HS-5 (cell line): Measurements from ENCODE around the gene GTSE1.

Experiments used
- DNase-seq: peaks from one replicate; pipeline ENCODE4 v3.0.0-alpha.2; 2012; ENCODE audit warnings: low read depth

Gene GTSE1

DNA sequence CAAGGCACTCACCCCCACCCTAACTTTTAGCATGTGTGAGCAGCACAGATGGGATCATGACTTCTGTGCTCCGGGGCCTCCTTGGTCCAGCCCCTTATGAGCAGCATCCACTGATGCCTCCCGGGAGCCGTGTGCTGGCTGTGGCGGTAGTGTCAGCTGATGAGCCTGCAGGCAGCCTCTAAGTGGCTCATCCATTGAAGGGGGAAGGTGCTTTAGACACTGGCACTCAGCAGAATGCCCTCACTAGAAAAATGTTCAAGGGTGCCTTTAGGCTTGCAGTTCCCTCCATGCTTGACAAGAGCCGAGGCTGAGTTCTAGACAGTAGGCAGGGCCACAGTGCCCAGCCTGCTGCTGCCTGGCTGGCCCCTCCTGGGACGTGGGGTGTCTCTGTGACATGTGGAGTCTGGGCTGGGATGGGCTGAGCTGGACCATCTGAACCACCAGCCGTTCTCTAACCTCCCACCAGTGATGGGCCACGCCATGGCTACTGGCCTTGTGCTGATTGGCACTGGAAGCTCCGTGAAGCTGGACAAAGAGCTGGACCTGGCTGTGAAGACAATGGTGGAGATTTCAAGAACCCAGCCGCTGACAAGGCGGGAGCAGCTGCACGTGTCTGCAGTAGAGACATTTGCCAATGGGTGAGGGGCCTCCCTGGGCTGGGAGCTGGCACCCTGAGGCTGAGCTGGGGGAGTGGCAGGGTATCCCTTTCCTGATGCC, 23.1 kb upstream of the GTSE1 start:
- no peak for DNase-seq

DNA sequence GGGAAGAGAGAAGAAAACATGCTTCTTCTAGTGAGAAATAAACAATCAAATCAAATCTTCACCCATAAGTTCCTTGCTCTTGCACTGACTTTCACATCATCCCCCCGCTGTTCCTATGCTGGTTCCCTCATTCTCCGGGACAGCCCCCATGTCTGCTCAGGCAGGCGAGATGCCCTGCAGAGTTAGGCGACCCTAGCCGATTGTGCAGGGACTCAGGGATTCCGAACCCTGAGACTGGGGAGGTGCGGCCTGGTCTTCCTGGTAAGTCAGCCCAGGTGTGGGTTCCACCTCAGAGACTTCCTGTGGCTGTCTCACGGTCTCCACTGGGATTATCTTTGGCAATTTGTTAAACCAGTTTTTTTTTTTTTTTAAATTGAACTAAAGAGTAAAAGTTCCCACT, 22.3 kb upstream of the GTSE1 start:
- DNase-seq: no peak

GRCh38 chr22:46275455-46276122, 21.1 kb upstream of the GTSE1 start:
- DNase-seq: no peak

DNA sequence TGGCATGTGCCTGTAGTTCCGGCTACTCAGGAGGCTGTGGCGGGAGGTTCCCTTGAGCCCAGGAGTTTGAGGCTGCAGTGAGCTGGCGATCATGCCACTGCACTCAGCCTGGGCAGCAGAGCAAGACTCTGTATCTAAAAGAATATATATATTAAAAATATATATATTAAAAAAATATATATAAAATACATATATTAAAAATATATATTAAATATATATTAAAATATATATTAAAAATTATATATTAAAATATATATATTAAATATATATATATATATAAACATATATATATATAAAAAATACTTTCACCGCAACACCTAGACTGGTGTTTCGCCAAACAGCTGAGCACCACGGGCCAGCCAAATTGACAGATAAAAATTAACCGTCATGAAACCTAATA, 20.1 kb upstream of the GTSE1 start:
- no peak for DNase-seq

- DNase-seq: no peak
Measured at GRCh38 chr22:46278656-46279645, 17.7 kb upstream of the GTSE1 start.

GRCh38 chr22:46280063-46280817, 16.4 kb upstream of the GTSE1 start:
- DNase-seq: no peak

DNA sequence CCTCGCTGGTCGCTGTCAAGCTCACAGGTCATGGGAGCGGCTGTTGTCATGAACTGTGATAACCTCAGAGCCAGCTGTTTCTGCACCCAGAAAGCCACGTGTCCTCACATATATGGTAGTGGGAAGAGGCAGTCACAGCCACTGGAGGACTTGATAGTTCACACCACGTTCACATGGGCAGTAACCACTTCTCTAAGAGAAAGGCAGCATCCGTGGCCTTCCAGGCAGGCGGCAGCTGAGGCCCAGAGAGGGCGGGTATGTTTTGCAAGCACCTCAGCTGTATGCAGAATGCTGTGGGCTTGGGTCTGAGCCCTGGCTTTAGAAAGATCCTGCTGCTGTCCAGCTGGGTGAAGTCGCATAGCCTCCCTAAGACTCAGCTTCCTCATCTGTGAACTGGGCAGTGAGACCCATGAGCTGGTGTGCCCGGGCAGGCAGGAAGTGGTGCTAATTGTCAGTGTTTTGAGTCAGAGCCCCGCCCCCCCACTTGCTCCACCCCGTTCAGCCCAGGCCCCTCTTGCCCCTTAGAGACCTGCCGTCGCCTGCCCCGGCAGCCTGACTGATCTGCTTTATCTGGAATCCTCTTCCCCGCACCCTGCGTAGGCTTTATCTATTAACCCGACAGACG, 15.6 kb upstream of the GTSE1 start:
- DNase-seq: no peak

DNA sequence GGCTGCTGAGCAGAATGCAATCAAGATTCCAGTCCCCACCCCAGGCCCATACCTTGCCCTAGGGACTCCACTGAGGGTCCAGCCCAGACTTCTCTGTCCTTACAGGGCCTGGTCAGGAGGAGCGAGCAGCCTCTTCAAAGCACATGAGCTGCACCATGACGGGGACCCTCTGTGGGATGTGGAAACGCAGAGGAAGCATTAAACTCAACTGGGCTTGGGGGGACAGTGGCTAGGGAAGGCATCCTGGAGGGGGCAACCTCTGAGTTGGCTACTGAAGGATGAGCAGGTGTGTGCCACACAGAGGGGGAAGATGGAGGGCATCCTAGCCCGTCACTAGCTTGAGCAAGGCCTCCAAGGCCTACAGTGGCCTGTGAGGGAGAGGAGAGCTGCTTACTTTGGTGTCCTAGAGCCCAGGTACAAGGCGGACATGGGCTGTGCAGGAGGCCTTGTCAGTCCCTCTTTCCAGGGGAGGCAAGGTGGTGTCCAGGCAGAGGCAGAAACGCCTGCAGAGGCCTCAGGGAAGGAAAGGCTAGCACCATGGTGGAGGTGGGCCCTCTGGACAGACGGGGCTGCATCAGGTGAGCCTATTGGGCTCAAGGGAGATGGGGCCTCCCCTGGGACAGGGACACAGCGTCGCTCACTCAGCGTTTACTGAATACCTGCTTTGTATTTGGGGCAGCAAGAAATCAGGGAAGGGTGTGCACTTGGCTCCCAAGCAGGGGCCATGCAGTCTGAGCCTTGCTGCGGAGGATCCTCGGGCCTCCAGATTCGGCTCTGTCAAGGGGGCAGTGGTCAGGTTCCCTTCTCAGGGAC, 14.6 kb upstream of the GTSE1 start:
- DNase-seq: no peak

DNA sequence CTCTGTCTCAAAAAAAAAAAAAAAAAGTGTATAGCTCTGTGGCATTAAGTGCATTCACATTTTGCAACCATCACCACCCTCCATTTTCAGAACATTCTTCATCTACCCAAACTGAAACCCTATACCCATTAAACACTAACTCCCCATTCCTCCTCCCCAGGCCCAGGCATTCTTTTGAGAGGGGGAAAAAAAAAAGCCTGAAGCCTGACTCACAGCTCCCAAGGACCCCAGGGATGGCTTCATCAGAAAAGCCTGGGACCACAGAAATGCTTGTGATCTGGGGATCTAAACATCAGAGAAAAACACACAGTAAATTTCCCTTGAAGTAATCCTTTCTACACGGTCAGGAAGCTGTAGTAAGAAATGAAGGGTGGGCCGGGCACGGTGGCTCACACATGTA, 10.7 kb upstream of the GTSE1 start:
- no peak for DNase-seq

GRCh38 chr22:46286941-46287872, 9.5 kb upstream of the GTSE1 start:
- no peak for DNase-seq

DNA sequence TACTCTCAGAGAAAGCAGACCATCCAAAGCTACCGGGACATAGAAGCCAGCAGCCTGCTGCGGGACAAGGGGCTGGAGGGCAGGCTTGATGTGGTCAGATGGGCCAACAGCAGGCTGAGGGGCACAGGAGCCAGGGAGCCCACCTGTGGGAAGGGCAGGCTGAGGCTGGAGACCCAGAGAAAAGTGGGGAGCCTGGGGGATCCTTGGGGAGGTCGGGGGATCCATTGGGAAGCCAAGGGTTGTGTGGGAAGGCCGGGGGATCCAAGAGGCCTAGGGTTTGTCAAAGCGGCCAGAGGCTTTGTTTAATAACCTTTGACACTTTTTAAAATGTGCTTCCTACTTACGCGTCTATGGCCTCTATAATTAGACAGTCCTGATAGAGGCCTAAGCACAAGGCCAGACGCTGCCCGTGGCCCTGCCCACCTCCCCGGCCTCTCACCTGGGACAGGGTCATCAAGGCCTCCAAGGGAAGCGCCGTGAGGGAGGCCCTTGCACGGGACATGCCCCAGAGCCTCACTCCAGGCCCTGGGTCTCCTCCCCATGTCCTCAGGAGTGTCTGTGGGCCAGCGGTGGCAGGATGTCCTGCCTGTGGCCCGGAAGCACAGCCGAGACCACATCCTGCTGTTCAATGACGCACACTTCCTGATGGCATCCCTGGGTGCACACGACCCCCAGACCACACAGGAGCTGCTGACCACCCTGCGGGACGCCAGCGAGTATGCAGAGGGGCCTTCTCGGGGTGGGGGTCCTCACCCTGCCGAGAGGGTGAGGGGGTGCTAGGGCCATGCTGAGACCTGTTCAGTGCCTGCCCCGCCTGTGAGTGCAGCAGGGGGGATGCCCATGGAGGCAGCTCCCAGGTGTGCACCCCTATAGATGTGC, 8.6 kb upstream of the GTSE1 start:
- no peak for DNase-seq

DNA sequence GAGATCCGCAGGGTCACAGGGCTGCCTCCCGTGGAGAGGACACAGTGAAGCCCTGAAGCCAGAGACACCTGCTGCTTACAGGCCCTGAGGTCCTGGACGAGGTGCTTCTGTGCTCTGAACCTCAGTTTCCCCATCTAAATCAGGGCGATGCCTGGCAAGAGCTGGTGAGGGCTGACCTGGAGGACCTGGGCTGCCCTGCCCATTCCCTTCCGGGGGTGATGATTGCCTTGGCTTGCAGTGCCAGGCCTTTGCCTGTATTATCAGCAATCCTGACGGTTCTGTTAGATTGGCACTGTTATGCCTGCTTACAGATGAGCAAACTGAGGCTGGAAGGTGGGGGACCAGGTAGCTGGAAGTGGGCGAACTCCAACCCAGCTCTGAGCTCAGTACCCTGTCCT, 7.8 kb upstream of the GTSE1 start:
- DNase-seq: no peak

GRCh38 chr22:46289244-46289891, 7.3 kb upstream of the GTSE1 start:
- no peak for DNase-seq

GRCh38 chr22:46290121-46290842, 6.4 kb upstream of the GTSE1 start:
- DNase-seq: no peak

DNA sequence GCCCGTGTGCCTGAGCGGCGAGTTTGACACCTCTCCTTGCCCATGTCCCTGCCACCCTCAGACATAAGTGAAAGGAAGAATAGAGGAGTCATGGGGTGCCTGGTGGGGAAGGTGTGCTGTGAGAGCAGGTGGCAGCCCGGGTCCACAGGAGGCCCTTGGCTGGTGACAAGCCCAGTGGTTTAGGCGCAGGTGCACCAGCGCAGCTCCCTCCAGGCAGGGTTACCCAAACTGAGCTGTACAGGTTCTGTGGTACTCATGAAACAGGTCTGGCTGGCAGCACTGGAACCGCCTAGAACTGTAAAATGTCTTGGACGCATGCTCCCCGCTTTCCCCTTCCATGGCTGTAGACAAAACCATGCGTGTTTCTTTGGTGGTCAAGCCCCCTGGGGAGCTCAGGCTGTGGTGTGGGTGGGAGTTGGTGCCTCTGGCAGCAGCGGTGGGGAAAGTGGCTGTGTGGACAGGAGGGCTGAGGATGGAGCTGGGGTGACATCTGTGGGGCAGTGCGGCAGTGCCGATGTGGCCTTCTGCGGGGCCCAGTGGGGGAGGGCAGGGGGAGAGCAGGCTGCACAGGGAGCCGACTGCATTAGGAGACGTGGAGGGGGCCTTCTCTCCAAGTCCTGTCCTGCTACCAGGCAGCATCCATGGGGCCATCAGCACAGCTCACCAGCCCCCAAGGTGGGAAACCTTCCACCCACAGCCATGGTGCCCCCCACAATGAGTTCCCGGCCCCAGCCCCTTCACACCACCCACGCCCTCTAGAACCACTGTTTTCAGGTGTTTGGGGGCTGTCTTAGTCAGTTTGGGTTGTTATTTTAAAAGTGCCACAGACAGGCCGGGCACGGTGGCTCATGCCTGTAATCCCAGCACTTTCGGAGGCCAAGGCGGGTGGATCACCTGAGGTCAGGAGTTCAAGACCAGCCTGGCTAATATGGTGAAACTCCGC, 5.6 kb upstream of the GTSE1 start:
- DNase-seq: no peak

DNA sequence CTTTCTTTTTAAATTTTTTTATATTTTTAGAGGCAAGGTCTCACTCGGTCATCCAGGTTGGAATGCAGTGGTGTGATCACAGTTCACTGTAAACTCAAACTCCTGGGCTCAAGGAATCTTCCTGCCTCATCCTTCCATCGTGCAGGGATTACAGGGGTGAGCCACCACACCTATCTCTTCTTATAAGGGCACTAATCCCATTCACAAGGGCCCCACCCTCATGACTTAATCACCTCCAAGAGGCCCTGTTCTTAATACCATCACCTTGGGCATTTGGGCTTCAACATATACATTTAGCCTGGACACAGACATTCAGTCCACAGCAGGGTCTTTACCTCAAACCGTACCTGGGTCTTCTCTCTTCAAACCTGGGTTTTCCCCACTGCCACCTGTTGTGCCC, 4.5 kb upstream of the GTSE1 start:
- DNase-seq: no peak
